Measurements from ENCODE around the gene PPDPF.
"Not testable (repeated sequence)": the region's sequence is repeated elsewhere in the genome, so short reads cannot be mapped to it uniquely, and the experiment has no call there.

PPDPF gene

GRCh38 chr20:63565021-63565698 is 44.6 kb downstream of the PPDPF start:
- no peak for DNase-seq (ENCODE audit: low read depth)

- DNase-seq (ENCODE audit: low read depth), result no peak
Measured at GRCh38 chr20:63565699-63566335, 45.3 kb downstream of the PPDPF start.

GRCh38 chr20:63566395-63567135 is 46.0 kb downstream of the PPDPF start:
- DNase-seq (ENCODE audit: low read depth), result no peak

GRCh38 chr20:63567136-63567385 is 46.5 kb downstream of the PPDPF start:
- DNase-seq (ENCODE audit: low read depth), result no peak

- no peak for DNase-seq (ENCODE audit: low read depth)
Measured at GRCh38 chr20:63567386-63568169, 47.0 kb downstream of the PPDPF start.

- DNase-seq (ENCODE audit: low read depth), result no peak
Measured at GRCh38 chr20:63568170-63568981, 47.8 kb downstream of the PPDPF start.

GRCh38 chr20:63568986-63569949 is 48.7 kb downstream of the PPDPF start:
- DNase-seq (ENCODE audit: low read depth), result no peak

- DNase-seq (ENCODE audit: low read depth), result no peak
Measured at GRCh38 chr20:63570281-63571086, 49.9 kb downstream of the PPDPF start.

- DNase-seq (ENCODE audit: low read depth), result not testable (repeated sequence)
Measured at GRCh38 chr20:63571087-63571478, 50.5 kb downstream of the PPDPF start.

All from stimulated activated CD4-positive, alpha-beta T cell treated with anti-CD3 and anti-CD28 coated beads, Interleukin-2, amount 100 ng/mL, for 4 hours (primary cell).